Peyer's patch (tissue), 4 donors: ENCODE measurements around the gene PTN.

Experiments
- POLR2A ChIP-seq, 2 donors: fragments of 450-650 bp; IDR thresholded peaks; one replicate each; pipeline ENCODE4 v1.5.1; 2017; ENCODE audit warnings: antibody characterized with exemption in 2 of 2, mild to moderate bottlenecking in 2 of 2, moderate library complexity in 2 of 2
- TF ChIP-seq, protein P1 (sequence below), 6 experiments: fragments of 450-650 bp in 4 of 6; fragments of 200-600 bp in 2 of 6; sonication (generic) in 1 of 6; IDR thresholded peaks; one replicate each; pipeline ENCODE4 v1.5.1; 2017 to 2019; ENCODE audit warnings: antibody characterized with exemption in 6 of 6, mild to moderate bottlenecking in 3 of 6, moderate library complexity in 1 of 6

DNA sequence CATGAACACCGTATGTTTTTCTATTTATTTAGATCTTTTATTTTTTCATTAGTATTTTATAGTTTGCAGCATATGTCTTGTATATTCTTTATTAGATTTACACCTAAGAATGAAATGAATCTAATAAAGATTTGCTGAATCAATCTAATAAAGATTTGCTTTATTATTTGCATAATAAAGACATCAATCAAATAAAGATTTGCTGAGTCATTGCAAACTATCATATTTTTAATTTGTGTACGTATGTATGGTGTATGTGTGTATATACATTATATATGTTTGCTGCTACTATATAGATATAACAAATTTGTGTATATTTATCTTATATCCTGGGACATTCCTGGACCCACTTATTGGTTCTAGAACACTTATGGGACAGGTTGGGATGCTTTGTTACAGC lies 147.5 kb downstream of the PTN start:
- TF ChIP-seq, protein P1, sequence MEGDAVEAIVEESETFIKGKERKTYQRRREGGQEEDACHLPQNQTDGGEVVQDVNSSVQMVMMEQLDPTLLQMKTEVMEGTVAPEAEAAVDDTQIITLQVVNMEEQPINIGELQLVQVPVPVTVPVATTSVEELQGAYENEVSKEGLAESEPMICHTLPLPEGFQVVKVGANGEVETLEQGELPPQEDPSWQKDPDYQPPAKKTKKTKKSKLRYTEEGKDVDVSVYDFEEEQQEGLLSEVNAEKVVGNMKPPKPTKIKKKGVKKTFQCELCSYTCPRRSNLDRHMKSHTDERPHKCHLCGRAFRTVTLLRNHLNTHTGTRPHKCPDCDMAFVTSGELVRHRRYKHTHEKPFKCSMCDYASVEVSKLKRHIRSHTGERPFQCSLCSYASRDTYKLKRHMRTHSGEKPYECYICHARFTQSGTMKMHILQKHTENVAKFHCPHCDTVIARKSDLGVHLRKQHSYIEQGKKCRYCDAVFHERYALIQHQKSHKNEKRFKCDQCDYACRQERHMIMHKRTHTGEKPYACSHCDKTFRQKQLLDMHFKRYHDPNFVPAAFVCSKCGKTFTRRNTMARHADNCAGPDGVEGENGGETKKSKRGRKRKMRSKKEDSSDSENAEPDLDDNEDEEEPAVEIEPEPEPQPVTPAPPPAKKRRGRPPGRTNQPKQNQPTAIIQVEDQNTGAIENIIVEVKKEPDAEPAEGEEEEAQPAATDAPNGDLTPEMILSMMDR (IDR thresholded peaks at IDR 0.05) = no peak
- TF ChIP-seq POLR2A (IDR thresholded peaks at IDR 0.05) = no peak
